Heart left ventricle (tissue), 16 donors: ENCODE measurements around the gene CEP20. TPM values are rescaled to one million over a fixed set of nuclear protein-coding genes. Genes with fewer than 3 reads are reported as not detected.

Source experiments
- ATAC-seq, 4 donors: fragments of 200-7000 bp; cut with Tn5 transposase; one replicate each; pipeline ENCODE4 v1.9.1; 2020 to 2022; ENCODE audit warnings: moderate library complexity in 4 of 4, mild to moderate bottlenecking in 3 of 4, moderate number of reproducible peaks in 1 of 4
- DNase-seq, 5 donors: peaks; one replicate each; pipeline ENCODE4 v3.0.0-alpha.2; 2020
- H3K27ac ChIP-seq, 12 donors: fragments of 200-600 bp; sonication (generic) in 4 of 12; one replicate each; pipeline versions ENCODE4 v1.5.0 to v1.8.0; 2016 to 2022; ENCODE audit warnings: mild to moderate bottlenecking in 2 of 12
- H3K27me3 ChIP-seq, 9 donors: fragments of 200-600 bp; sonication (generic) in 2 of 9; one replicate each; pipeline versions ENCODE4 v1.5.1 to v1.8.0; 2016 to 2022; ENCODE audit warnings: mild to moderate bottlenecking in 3 of 9
- H3K36me3 ChIP-seq, 9 donors: fragments of 200-600 bp; sonication (generic) in 2 of 9; one replicate each; pipeline versions ENCODE4 v1.5.0 to v1.8.0; 2018 to 2022; ENCODE audit warnings: mild to moderate bottlenecking in 2 of 9
- H3K4me1 ChIP-seq, 12 donors: fragments of 200-600 bp; sonication (generic) in 4 of 12; one replicate each; pipeline versions ENCODE4 v1.5.0 to v1.8.0; 2016 to 2022; ENCODE audit warnings: mild to moderate bottlenecking in 3 of 12
- H3K4me3 ChIP-seq, 12 donors: fragments of 200-600 bp; sonication (generic) in 4 of 12; one replicate each; pipeline versions ENCODE4 v1.5.0 to v1.8.0; 2017 to 2022; ENCODE audit warnings: mild to moderate bottlenecking in 9 of 12, moderate library complexity in 4 of 12
- H3K9me3 ChIP-seq, 12 donors: fragments of 200-600 bp; sonication (generic) in 4 of 12; one replicate each; pipeline versions ENCODE4 v1.5.0 to v1.8.0; 2016 to 2022; ENCODE audit warnings: mild to moderate bottlenecking in 1 of 12
- CTCF ChIP-seq, 12 donors: fragments of 200-600 bp; sonication (generic) in 4 of 12; IDR thresholded peaks; one replicate each; pipeline versions ENCODE4 v1.5.0 to v1.8.0; 2018 to 2022; ENCODE audit warnings: antibody characterized with exemption in 12 of 12, mild to moderate bottlenecking in 5 of 12
- POLR2A ChIP-seq, 2 donors: fragments of 450-650 bp; IDR thresholded peaks; one replicate each; pipeline ENCODE4 v1.6.1; 2017; ENCODE audit warnings: antibody characterized with exemption in 2 of 2, mild to moderate bottlenecking in 2 of 2, moderate library complexity in 2 of 2
- WGBS, 4 donors: extraction: QIAGEN DNeasy Blood & Tissue Kit in 2 of 4; methylation state at CpG; one replicate each; pipeline versions ENCODE4 v1.1.5 to v1.1.7; 2013 to 2018; 5-methylcytosine and 5-hydroxymethylcytosine counted together
- intact Hi-C, 10 donors: fragments of 100-400 bp; cut with DNase I; formaldehyde crosslinking; loops; one replicate each; pipeline versions ENCODE4 v1.11.1 to v1.14.2; 2022
- polyA plus RNA-seq, 2 donors: library from polyadenylated mRNA; stranded (reverse); fragments of 200-250 nt; gene quantifications; one replicate each; pipeline ENCODE4 v1.2.3, GENCODE V29; 2013
- total RNA-seq, 9 donors: library from RNA; depleted of rRNA in 2 of 9; stranded (reverse); fragments of >200 nt in 2 of 9; fragmentation: NEBNext Ultra II Directional in 3 of 9; extraction: Animal tissue kit (Norgen Biotek cat#: 25700) in 3 of 9; gene quantifications; one replicate each; pipeline versions ENCODE4 v1.1.0 to v1.2.4, GENCODE V29; 2016 to 2023
- donor health status: ischemic (EF 13 %, LVEDD 7.1; RV severe dilation, severe dysfunction).
- donor health status: healthy with polysubstance abuse.
- donor health status: DM: no; HTN: yes; CAD: no.
- donor health status: DM: no; HTN: no; CAD: no.
- donor health status: ischemic (EF 25% LVEDD 6.9; RV normal size, moderate dysfunction).
- donor health status: ischemic (EF 25% LVEDD 5.7; RV mildly dilated, moderate dysfunction).
- donor health status: healthy.
- donor health status: DM: yes; HTN: yes; CAD: no.
- donor health status: ischemic (EF 35%, LVEDD 5.7; RV mildly dilated, moderate dysfunction).
- donor health status: nonischemic (EF 11% LVEDD 7.7; RV severe dilation, severe dysfunction).
- donor health status: DM: yes; HTN: yes; CAD: no.
- donor health status: PGD.
- donor health status: ischemic (EF 29% LVEDD 5.4; RV normal size, mild dysfunction).
- donor health status: nonischemic (EF 23%, LVEDD 6.1; RV moderate dilation, normal function).

Gene CEP20
- total and polyA plus RNA-seq, 11 donors, result 14.1 to 40.3 (median 28.0) TPM

GRCh38 chr16:15911198-15911597 is 22.8 kb upstream of the CEP20 start:
- H3K27ac ChIP-seq, result no peak overlapping the region
- intact Hi-C loops, result no loop called here
- no peak overlapping the region for H3K4me3 ChIP-seq
- H3K36me3 ChIP-seq, result no peaks in the 10 kb centered on the region
- no peaks in the 10 kb centered on the region for H3K27me3 ChIP-seq
- DNase-seq (no peak), ATAC-seq (no peak)
- no peaks in the 10 kb centered on the region for H3K4me1 ChIP-seq
- no peak for TF ChIP-seq CTCF (IDR thresholded peaks at IDR 0.05)
- no peak for TF ChIP-seq POLR2A (IDR thresholded peaks at IDR 0.05)
- 91 to 92% (median 92%) methylated on average over 3 of the region's 3 CpGs for WGBS, 4 donors
- peaks cover 0 to 6% (median 0%) of the 10 kb centered on the region in 12 donors for H3K9me3 ChIP-seq

GRCh38 chr16:15907863-15908478 is 19.6 kb upstream of the CEP20 start:
- H3K36me3 ChIP-seq, result no peaks in the 10 kb centered on the region
- no peak for DNase-seq
- no peak overlapping the region for H3K27ac ChIP-seq
- peaks cover 0 to 7% (median 0%) of the 10 kb centered on the region in 12 donors for H3K9me3 ChIP-seq
- H3K27me3 ChIP-seq, result no peaks in the 10 kb centered on the region
- intact Hi-C loops, result no loop called here
- TF ChIP-seq CTCF (IDR thresholded peaks at IDR 0.05) (no peak), POLR2A (IDR thresholded peaks at IDR 0.05) (no peak)
- WGBS, 4 donors, result 73 to 80% (median 75%) methylated on average over 7 of the region's 7 CpGs
- peak in 2 of 4 donors; percentile 56 to 60 for ATAC-seq
- no peak overlapping the region for H3K4me3 ChIP-seq
- no peaks in the 10 kb centered on the region for H3K4me1 ChIP-seq

GRCh38 chr16:15906439-15906838 is 18.0 kb upstream of the CEP20 start:
- DNase-seq (no peak), ATAC-seq (no peak)
- TF ChIP-seq CTCF (IDR thresholded peaks at IDR 0.05) (no peak), POLR2A (IDR thresholded peaks at IDR 0.05) (no peak)
- Histone ChIP-seq H3K9me3 (peaks cover 0 to 7% (median 0%) of the 10 kb centered on the region in 12 donors), H3K36me3 (no peaks in the 10 kb centered on the region), H3K27me3 (no peaks in the 10 kb centered on the region), H3K4me1 (no peaks in the 10 kb centered on the region), H3K4me3 (no peak overlapping the region), H3K27ac (no peak overlapping the region)
- intact Hi-C loops, result no loop called here
- WGBS, 4 donors, result 55 to 79% (median 66%) methylated on average over 2 of the region's 2 CpGs

- intact Hi-C loops, result no loop called here
- Histone ChIP-seq H3K4me3 (no peak overlapping the region), H3K4me1 (no peaks in the 10 kb centered on the region), H3K27ac (no peak overlapping the region), H3K27me3 (no peaks in the 10 kb centered on the region), H3K36me3 (no peaks in the 10 kb centered on the region), H3K9me3 (peaks cover 0 to 7% (median 0%) of the 10 kb centered on the region in 12 donors)
- 92 to 98% (median 96%) methylated on average over 5 of the region's 5 CpGs for WGBS, 4 donors
- no peak for TF ChIP-seq POLR2A (IDR thresholded peaks at IDR 0.05)
- no peak for TF ChIP-seq CTCF (IDR thresholded peaks at IDR 0.05)
- DNase-seq, result no peak
- ATAC-seq, result no peak
Observed at GRCh38 chr16:15903960-15904359, 15.6 kb upstream of the CEP20 start.
